NT2/D1 (cell line): ENCODE data around the gene DAPP1.

Experiments
- SUZ12 ChIP-seq: IDR thresholded peaks from 2 replicates; pipeline ENCODE4 v1.6.1; 2011; ENCODE audit not compliant: insufficient read length, insufficient read depth; ENCODE audit errors: extremely low read depth
- YY1 ChIP-seq: IDR thresholded peaks from 2 replicates; pipeline ENCODE4 v1.6.1; 2011; ENCODE audit not compliant: insufficient read length, insufficient read depth
- ZNF274 ChIP-seq: IDR thresholded peaks from 2 replicates; pipeline ENCODE4 v1.6.1; 2011; ENCODE audit warnings: mild to moderate bottlenecking, low read depth, low read length

DNA sequence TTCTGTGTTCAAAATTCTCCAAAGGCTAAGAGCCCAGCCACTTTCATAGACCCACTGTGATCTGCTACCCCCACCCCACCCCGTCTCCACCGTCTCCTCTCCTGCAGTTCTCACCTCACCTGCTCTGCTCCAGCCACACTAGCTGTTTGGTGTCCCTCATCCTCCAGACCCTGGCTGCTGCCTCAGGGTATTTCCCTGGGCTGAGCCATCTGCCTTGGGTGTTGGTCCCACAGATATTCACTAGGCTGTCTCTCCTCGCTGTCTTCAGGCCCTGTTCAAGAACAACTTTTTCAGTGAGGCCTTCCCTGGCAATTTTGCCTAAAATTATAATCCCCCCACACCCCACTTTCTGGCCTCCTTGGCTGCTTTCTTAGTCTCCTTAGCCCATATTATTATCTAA lies 31.8 kb upstream of the DAPP1 start:
- TF ChIP-seq YY1 (no peak), SUZ12 (no peak), ZNF274 (no peak)
